CD4-positive, alpha-beta T cell treated with Interleukin-10 for 1 hour (primary cell): ENCODE results near the gene PROM1.
A peak's percentile ranks its signal among the peaks of the same experiment; 100 is the strongest.

Experiments used
- DNase-seq: peaks from one replicate; pipeline ENCODE4 v3.0.0-alpha.2; 2020

Gene PROM1

GRCh38 chr4:16023776-16024408, 59.9 kb downstream of the PROM1 start:
- no peak for DNase-seq

- no peak for DNase-seq
Observed at GRCh38 chr4:16021804-16022560, 61.8 kb downstream of the PROM1 start.

GRCh38 chr4:16019649-16020048, 64.2 kb downstream of the PROM1 start:
- DNase-seq, result no peak

GRCh38 chr4:16018841-16019240, 65.0 kb downstream of the PROM1 start:
- DNase-seq, result no peak

GRCh38 chr4:16018061-16018676, 65.7 kb downstream of the PROM1 start:
- no peak for DNase-seq

GRCh38 chr4:16016536-16016935, 67.3 kb downstream of the PROM1 start:
- DNase-seq, result no peak

- DNase-seq, result no peak
Observed at GRCh38 chr4:16011173-16011572, 72.7 kb downstream of the PROM1 start.

GRCh38 chr4:16009153-16009552, 74.7 kb downstream of the PROM1 start:
- no peak for DNase-seq

GRCh38 chr4:16007471-16008095, 76.2 kb downstream of the PROM1 start:
- no peak for DNase-seq

GRCh38 chr4:16006771-16007446, 76.9 kb downstream of the PROM1 start:
- DNase-seq, result no peak

GRCh38 chr4:16005676-16006075, 78.1 kb downstream of the PROM1 start:
- no peak for DNase-seq

- DNase-seq, result peak; percentile 57
Observed at GRCh38 chr4:16001484-16001858, 82.4 kb downstream of the PROM1 start.

- no peak for DNase-seq
Observed at GRCh38 chr4:16000708-16001483, 82.9 kb downstream of the PROM1 start.

- DNase-seq, result no peak
Observed at GRCh38 chr4:15996773-15997172, 87.0 kb downstream of the PROM1 start.

- no peak for DNase-seq
Observed at GRCh38 chr4:15995826-15996225, 88.0 kb downstream of the PROM1 start.

- DNase-seq, result no peak
Observed at GRCh38 chr4:15992167-15992485, 91.7 kb downstream of the PROM1 start.

- no peak for DNase-seq
Observed at GRCh38 chr4:15990570-15991285, 93.1 kb downstream of the PROM1 start.

GRCh38 chr4:15989424-15989823, 94.4 kb downstream of the PROM1 start:
- DNase-seq, result no peak

GRCh38 chr4:15988222-15988621, 95.6 kb downstream of the PROM1 start:
- DNase-seq, result no peak

GRCh38 chr4:15986907-15987306, 96.9 kb downstream of the PROM1 start:
- DNase-seq, result no peak

GRCh38 chr4:15983610-15984009, 100.2 kb downstream of the PROM1 start:
- no peak for DNase-seq
